GM21717 (cell line): Measurements from ENCODE around the gene RCAN1.
A peak's percentile ranks its signal among the peaks of the same experiment; 100 is the strongest.
"Not testable (repeated sequence)": the region's sequence is repeated elsewhere in the genome, so short reads cannot be mapped to it uniquely, and the experiment has no call there.

Experiments
- ATAC-seq: cut with Tn5 transposase; IDR thresholded peaks from one replicate; pipeline ENCODE4 v1.9.1; 2021; ENCODE audit warnings: mild to moderate bottlenecking, moderate library complexity; ENCODE audit not compliant: unreplicated experiment

Gene RCAN1

GRCh38 chr21:34623516-34623915 lies 8.6 kb upstream of the RCAN1 start:
- ATAC-seq, result no peak

- no peak for ATAC-seq
Measured at GRCh38 chr21:34621434-34622350, 6.8 kb upstream of the RCAN1 start.

DNA sequence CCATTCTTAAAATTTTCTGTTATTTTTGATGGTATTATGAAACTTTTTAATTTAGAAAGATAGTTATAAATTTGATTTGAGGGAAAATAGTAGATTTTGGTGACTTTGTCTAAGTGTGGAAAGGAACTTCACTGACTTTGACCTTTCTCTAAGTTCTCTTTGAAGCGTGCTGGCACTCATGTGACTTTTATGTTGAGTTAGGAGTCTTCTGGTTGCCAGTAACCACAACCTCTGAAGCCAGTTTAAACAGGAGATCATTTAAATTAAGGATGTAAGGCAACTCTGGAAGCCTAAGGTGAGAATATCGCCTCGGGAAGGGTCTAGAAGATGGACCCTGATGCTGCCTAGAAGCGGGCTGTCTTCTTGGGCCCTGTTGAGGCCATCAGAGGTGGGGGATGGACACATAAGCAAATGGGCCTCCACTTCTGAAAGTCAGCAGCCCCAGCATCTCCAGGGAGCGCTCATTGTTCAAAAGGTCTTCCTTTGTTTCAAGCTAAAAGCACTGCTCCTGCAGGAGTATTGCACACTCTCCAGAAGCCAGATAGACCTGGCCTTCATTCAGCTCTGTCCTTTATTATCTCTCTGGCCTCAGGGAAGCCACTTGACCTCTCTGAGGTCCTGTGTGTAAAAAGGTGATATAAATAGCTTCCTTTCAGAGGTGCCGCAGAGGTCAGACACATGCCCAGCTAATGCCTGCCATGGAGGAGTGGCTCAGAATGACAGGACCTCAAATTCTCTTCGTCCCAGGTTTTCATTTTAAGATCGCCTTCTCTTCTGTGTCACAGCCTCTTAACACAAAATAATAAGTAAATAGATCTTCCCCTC lies 5.1 kb upstream of the RCAN1 start:
- ATAC-seq, result no peak

DNA sequence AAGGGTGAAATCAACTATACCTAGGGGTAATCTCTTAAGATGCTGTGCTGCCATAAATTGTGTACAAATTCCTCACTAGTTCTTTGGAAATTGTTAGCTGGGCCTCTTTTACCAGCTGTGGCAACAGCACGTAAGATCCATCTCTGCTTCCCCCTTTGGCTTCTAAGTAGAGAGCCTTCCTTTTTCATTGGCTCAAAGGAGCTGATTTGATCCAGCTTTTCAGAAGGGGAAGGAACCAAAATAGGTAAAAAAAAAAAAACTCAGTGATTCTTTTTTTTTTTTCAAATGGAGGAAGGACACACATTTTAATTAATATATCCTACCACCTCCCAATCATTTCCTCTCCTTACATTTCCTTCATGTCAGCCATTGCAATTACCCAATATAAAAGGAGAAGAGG lies 4.0 kb upstream of the RCAN1 start:
- no peak for ATAC-seq

DNA sequence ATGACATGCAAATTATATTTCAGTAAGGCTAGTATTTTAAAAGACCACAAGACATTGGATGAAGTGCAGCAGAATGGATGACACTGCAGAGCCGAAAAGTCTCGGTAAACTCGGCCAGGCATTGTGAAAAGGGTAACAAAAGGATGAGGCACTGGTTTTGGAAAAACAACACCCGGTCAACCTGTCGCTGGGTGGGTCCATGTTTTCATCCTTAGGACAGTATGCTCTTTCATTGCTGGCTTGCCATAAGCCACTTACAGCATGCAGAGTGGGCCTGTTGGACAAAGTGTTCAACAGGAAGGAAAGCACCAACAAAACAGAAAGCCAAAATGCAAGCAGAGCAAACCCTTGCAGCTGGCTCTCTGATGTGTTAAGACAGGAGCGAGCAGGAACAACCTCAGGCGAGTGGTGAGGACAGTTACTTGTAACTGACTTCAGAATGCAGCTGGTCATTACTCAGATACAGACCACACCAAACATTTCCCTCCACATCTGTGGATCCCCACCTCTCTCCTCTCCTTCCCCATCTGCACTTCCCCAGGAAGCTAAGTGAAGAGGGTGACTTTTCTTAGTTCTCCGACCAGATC lies 2.9 kb upstream of the RCAN1 start:
- ATAC-seq, result no peak

GRCh38 chr21:34615487-34615814 lies 538 bp upstream of the RCAN1 start:
- ATAC-seq, result peak; percentile 7

- ATAC-seq, result no peak
Measured at GRCh38 chr21:34613679-34614627, 960 bp downstream of the RCAN1 start.

GRCh38 chr21:34612557-34612956 lies 2.4 kb downstream of the RCAN1 start:
- ATAC-seq, result no peak

- no peak for ATAC-seq
Measured at GRCh38 chr21:34612056-34612455, 2.9 kb downstream of the RCAN1 start.

- ATAC-seq, result no peak
Measured at GRCh38 chr21:34611528-34611927, 3.4 kb downstream of the RCAN1 start.

DNA sequence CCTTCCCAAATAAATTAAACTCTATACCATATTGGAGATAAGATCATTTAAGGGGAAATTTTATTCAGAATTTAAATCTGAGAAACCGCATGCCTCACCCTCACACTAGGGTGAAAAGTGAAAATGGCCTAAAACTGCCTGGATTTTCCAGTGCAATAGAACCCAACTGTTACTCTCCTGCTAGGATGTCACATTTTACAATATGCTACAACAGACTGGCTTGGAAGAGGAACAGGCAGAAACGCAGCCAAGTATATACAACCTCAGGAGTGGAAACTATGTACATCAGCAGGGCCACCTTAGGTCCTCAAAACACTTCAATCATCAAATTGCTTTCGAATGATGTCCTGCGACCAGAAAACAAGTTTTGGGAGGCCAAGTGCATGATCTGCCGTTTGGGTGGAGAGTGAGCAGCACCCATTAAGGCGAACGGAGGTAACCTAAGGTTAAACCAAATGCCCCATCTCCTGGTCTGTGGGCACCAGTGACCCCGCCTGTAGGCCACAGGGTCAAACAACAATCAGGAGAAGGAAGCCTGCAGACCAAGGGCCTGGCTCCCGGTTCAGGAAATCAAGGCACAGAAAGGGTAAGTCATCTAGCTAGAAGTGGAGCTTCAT lies 4.9 kb downstream of the RCAN1 start:
- ATAC-seq, result no peak

GRCh38 chr21:34609244-34609932 lies 5.5 kb downstream of the RCAN1 start:
- ATAC-seq, result no peak

GRCh38 chr21:34607376-34607775 lies 7.5 kb downstream of the RCAN1 start:
- not testable (repeated sequence) for ATAC-seq

GRCh38 chr21:34606621-34607020 lies 8.3 kb downstream of the RCAN1 start:
- ATAC-seq, result no peak

DNA sequence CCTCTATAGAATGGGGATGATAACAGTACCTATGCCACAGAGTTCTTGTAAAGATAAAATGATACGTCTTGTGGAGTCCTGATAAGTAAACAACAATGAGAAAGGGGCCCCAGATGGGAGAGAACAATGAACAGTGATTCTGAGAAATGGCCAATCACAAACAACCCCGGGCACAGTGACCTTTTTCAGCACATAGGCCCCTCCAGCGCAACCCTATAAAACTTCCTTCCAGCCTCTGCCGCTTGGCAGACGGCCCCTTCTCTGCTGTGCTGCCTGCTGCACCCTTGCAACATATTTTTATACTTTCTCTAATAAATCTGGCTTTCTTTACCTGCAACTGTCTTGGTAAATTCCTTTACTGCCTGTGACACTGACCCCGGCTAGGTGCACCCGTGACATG lies 8.9 kb downstream of the RCAN1 start:
- ATAC-seq, result no peak

DNA sequence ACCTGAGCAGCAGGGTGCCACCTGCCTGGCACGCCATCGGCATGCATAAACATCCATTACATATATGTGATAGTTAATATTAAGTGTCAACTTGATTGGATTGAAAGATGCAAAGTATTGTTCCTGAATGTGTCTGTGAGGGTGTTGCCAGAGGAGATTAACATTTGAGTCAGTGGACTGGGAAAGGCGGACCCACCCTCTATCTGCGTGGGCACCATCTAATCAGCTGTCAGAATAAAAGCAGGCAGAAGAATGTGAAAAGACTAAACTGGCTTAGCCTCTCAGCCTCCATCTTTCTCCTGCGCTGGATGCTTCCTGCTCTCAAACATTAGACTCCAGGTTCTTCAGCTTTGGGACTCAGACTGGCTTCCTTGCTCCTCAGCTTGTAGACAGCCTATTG lies 10.0 kb downstream of the RCAN1 start:
- not testable (repeated sequence) for ATAC-seq

- no peak for ATAC-seq
Measured at GRCh38 chr21:34604556-34604955, 10.4 kb downstream of the RCAN1 start.

GRCh38 chr21:34603710-34604057 lies 11.2 kb downstream of the RCAN1 start:
- ATAC-seq, result no peak

GRCh38 chr21:34603002-34603709 lies 11.8 kb downstream of the RCAN1 start:
- ATAC-seq, result no peak
